GM12892 (cell line): ENCODE measurements around the gene MBD3L3. TPM values are rescaled to one million over a fixed set of nuclear protein-coding genes. Genes with fewer than 3 reads are reported as not detected.
A peak's percentile ranks its signal among the peaks of the same experiment; 100 is the strongest.
"Not testable (repeated sequence)": the region's sequence is repeated elsewhere in the genome, so short reads cannot be mapped to it uniquely, and the experiment has no call there.

Source experiments
- DNase-seq: peaks from one replicate; pipeline ENCODE4 v3.0.0; 2011; ENCODE audit not compliant: insufficient read length
- FAIRE-seq: peaks from 2 replicates; lab custom pipeline; 2011; peaks lifted over from hg19 to GRCh38; lab: Jason Lieb, UNC
- POLR2A ChIP-seq: IDR thresholded peaks from 2 replicates; pipeline ENCODE4 v1.6.1; 2011; ENCODE audit warnings: low read depth, low read length, control low read depth
- POLR2AphosphoS5 ChIP-seq: IDR thresholded peaks from 2 replicates; pipeline ENCODE4 v1.6.1; 2011; ENCODE audit warnings: low read depth, low read length, control low read depth
- TAF1 ChIP-seq: IDR thresholded peaks from 2 replicates; pipeline ENCODE4 v1.6.1; 2011; ENCODE audit warnings: low read depth, mild to moderate bottlenecking, control low read depth, low read length, borderline replicate concordance
- polyA plus RNA-seq: library from polyadenylated mRNA; unstranded; fragments of >200 nt; gene quantifications from one replicate; pipeline ENCODE4 v1.2.1, GENCODE V29; 2012; ENCODE audit warnings: missing spikeins, inconsistent platforms; ENCODE audit not compliant: missing spikeins

Gene MBD3L3
- not detected for polyA plus RNA-seq

DNA sequence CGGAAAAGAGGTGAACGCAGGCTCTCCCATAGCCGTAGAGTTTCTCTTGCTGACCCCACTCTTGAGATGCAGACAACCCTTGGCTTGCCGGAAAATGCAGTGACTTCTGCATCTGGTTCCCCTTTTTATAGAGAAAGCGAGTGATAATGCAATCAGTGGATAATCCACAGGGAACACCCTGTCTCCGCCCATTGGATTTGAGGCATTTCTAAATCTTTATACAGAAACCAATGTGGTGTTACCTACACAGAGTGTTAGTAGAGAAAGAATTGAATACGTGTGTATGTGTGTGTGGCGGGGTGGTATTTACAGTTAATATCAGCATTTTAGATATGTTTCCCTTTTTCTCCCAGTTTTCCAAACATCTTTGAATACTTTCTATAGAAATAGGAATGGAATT is at the start of gene MBD3L3:
MBD3L3 (minus strand) TSS at position 101 of the 400 bp plus-strand sequence; CDS start at position 30, 71 bp downstream.
- FAIRE-seq, DNase-seq: not testable (repeated sequence)

DNA sequence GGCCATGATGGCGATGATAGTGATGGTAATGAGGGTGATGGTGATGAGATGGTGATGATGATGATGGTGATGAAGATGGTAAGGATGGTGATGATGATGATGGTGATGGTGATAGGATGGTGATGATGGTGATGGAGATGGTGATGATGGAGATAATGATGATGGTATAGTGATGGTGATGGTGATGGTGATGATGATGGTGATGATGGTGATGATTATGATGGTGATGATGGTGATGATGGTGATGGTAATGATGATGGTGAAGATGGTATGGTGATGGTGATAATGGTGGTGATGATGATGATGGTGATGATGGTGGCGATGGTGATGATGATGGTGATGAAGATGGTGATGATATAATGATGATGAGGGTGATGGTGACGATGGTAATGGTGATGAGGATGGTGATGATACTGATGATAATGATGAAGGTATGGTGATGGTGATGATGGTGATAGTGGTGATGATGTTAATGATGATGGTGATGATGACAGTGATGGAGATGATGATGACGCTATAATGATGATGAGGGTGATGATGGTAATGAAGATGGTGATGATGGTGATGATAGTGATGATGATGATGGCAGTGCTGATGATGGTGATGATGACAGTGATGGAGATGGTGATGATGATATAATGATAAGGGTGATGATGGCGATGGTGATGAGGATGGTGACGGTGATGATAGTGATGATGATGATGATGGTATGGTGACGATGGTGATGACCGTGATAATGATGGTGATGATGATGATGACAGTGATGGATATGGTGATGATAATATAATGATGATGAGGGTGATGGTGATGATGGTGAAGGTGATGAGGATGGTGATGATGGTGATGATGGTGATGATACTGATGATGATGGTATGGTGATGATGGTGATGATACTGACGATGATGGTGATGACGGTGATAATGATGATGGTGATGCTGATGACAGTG is 48.5 kb upstream of the MBD3L3 start:
- FAIRE-seq (no peak), DNase-seq (no peak)
- no peak for TF ChIP-seq TAF1
- no peak for TF ChIP-seq POLR2A
- no peak for TF ChIP-seq POLR2AphosphoS5

DNA sequence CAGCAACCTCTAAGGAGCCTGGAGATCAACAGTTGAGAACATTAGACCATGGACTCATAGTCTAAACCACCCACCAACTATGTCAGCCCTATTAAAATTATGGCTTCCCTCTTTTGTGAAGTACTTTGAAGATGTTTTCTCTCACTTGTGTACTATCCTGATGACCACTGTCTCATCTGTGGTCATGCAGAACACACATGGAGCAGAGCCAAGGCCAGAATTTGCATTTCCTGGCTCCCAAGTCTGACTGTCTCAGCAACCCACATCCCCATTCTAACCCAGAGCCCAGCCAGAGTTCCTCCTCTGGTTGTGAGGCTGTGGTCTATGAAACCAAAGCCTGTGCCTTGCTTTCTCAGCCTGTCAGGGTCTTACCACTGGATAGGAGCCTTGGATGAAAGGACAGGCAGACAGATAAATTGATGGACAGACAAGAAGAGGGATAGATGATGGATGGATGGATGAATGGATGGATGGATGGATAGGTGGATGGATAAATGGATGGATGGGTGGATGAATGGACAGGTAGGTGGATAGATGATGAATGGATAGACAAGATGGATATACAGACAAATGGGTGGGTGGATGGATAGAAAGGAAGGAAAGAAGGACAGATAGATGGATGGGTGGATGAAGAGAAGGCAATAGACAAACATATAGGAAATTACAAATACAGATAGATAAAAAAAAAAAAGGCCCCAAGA is 46.4 kb upstream of the MBD3L3 start:
- DNase-seq, result no peak
- peak; percentile 14 for FAIRE-seq

DNA sequence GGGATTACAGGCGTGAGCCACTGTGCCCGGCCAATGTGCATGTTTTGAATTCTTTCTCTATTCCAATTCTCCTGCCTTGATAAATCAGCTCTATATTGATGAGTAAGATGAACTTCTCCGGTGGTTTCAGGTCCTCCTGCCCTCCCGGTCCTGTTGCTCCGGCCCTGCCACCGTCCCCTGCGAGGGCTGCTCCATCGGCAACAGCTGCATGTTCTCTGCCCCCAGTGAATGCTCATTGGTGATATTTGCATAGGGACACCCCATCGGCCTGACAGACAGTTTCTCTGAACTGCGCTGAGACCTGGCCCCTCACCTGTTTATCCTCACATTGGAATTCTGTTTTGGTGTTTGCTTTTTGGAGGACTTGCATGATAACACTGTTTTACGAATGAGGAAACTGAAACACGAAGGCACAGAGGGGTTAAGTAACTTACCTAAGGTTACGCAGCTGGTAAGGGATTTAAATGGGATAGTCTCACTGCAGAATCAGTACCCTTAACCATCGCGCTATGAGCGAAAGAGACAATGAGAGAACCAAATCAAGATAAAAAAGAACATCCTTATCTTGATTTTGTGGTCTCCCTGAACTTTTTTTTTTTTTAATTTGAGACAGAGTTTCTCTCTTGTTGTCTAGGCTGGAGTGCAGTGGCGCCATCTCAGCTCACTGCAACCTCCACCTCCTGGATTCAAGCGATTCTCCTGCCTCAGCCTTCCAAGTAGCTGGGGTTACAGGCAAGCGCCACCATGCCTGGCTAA is 43.2 kb upstream of the MBD3L3 start:
- DNase-seq (no peak), FAIRE-seq (no peak)
- TF ChIP-seq POLR2AphosphoS5 (no peak), TAF1 (no peak), POLR2A (no peak)

More for the DNA sequence above, 46.4 kb upstream of the MBD3L3 start:
- TF ChIP-seq POLR2AphosphoS5 (no peak), TAF1 (no peak), POLR2A (no peak)

DNA sequence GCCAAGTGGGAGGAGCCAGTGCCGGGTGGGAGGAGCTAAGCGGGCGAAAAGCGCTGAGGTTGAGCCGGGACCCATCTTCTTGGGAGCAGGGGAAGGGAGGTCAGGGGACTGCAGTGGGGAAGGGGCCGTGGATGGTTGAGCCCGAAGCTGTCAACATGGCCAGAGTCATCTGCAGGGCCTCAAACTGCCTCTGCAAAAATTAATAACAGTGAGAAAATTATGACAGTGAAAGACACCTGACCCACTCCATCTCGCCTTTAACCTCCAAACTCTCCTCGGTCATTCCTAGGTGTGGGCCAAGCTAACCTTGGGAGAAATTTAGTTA is 41.1 kb upstream of the MBD3L3 start:
- FAIRE-seq (no peak), DNase-seq (no peak)
- no peak for TF ChIP-seq TAF1
- no peak for TF ChIP-seq POLR2A
- TF ChIP-seq POLR2AphosphoS5, result no peak

DNA sequence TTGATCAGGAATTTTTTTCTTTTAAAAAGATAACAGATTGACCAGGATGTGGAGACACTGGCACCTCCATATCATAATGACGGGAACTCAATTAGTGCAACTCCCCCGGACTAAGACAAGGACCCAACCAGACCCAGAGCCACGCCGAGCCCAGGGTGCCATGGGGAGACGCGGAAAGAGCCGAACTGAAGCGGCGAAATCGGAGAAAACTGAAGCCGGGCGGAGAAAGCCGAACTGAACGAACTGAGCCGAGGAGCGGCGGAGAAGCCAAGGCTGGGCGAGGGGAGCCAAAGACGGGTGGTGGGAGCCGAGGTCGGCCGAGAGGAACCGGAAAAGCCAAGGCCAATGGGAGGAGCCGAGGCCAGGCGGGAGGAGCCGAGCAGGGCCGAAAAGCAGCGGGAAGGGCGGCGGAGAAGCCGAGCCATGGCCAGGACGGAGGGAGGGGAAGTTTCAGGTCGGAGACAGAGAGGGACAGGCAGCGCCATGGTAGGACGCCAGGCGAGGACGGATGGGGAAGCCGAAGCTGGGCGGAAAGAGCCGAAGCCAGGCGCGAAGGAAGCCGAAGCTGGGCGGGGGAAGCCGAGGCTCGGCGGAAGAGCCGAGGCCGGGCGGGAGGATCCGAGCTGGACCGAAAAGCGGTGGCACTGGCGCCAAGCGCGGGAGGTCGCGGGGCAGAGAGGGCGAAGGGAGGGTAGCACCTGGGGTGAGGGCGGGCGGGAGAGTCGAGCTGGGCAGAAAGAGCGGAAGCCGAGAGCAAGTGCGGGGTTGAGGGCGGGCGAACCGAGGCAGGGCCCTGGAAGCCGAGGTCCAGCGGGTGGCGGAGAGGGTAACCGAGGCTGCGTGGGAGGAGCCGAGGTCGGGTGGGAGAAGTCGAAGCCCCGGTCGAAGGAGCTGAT is 40.5 kb upstream of the MBD3L3 start:
- peak; percentile 79 for TF ChIP-seq POLR2A
- no peak for TF ChIP-seq POLR2AphosphoS5
- DNase-seq (peak; percentile 81), FAIRE-seq (peak; percentile 93)

DNA sequence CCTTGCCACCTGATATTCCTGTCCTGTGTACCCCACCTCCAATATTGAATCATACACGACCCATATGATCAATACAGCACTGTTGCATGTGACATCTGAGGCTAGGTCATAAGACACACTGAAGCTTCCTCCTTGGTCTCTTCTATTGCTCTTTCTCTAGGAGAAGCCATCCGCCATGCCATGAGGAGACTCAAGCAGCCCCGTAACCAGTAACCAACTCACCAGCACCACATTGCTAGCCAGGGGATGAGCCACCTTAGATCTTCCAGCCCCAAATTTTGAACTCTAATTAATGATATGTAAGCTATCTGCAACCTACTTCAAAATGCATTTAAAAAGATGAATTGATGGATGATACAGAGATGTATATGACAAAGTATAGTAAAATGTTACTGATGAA is 39.6 kb upstream of the MBD3L3 start:
- FAIRE-seq (no peak), DNase-seq (no peak)

DNA sequence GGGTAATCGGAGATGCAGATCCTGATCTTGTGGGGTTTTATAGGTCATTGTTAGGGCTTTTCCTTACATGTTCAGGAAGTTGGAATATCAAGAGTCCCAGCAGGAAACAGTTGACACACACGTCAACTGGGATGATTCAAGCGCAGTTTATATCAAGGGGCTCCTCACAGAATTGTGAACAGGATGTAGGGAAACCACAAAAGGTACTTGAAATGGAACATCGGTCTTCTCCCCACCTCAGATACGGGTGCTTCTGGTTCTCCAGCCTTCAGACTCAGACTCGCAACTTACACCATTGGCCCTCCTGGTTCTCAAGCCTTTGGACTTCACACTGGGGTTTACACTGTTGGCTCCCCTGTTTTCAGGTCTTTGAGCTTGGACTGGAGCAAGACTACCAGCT is 30.5 kb upstream of the MBD3L3 start:
- no peak for DNase-seq
- TF ChIP-seq POLR2AphosphoS5 (no peak), POLR2A (no peak), TAF1 (no peak)
- FAIRE-seq, result no peak

More for the DNA sequence above, 39.6 kb upstream of the MBD3L3 start:
- TF ChIP-seq TAF1 (no peak), POLR2A (no peak), POLR2AphosphoS5 (no peak)

DNA sequence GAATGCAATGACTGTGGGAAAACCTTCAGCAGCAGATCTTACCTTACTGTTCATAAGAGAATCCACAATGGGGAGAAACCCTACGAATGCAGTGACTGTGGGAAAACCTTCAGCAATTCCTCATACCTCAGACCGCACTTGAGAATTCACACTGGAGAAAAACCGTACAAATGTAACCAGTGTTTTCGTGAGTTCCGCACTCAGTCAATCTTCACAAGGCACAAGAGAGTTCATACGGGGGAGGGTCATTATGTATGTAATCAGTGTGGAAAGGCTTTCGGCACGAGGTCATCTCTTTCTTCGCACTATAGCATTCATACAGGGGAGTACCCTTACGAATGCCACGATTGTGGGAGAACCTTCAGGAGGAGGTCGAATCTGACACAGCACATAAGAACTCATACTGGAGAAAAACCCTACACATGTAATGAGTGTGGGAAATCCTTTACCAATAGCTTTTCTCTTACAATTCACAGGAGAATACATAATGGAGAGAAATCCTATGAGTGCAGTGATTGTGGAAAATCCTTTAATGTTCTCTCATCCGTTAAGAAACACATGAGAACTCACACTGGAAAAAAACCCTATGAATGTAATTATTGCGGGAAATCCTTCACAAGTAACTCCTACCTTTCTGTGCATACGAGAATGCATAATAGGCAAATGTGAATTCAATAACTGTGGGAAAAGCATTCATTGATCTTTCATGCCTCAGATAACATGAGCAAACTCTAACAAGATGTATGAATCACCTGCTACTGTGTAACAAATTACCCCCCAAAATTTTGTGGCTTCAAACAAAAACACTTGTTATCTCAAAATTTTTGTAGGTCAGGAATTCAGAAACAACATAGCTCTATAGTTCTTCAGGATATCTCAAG is 24.8 kb upstream of the MBD3L3 start:
- peak; percentile 27 for FAIRE-seq
- TF ChIP-seq POLR2AphosphoS5, result no peak; the same call in 1 of the 2 replicates
- TF ChIP-seq TAF1, result no peak
- TF ChIP-seq POLR2A, result no peak
- DNase-seq, result no peak

DNA sequence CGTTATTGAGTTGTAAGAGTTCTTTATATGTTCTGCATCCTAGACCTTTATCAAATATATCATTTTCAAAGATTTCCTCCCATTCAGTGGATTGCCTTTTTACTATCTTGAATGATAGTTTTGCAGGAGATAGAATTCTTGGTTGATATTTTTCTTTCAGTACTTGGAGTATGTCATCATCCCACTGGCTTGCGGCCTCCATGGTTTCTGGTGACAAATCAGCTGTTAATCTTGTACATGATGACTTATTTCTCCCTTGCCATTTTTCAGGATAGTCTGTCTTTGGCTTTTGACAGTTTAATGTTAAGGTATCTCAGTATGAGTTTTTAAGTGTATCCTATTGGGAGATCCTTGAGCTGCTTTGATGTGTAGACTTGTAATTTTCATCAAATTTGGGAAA is 19.5 kb upstream of the MBD3L3 start:
- no peak for FAIRE-seq
- DNase-seq, result no peak
- no peak for TF ChIP-seq POLR2AphosphoS5

DNA sequence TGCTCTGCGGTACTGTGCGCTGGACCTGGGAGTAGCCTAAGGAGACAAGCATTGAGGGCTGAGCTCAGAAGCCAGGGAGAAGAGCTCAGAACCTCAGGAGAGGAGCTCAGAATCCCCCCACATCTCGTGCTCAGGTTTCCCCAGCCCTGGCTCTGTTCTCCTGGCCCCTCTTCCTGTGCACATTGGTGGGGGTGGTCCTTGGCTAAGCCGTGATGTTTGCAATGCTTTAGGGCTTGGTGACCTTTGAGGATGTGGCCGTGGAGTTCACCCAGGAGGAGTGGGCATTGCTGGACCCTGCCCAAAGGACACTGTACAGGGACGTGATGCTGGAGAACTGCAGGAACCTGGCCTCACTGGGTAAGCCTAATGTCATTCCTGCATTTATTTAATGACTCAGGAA is 17.7 kb upstream of the MBD3L3 start:
- FAIRE-seq (no peak), DNase-seq (no peak)
- TF ChIP-seq POLR2A (no peak), POLR2AphosphoS5 (no peak), TAF1 (no peak)
